Pancreas (tissue), 10 donors: ENCODE results near the gene PHF10. TPM values are rescaled to one million over a fixed set of nuclear protein-coding genes. Genes with fewer than 3 reads are reported as not detected.

Experiments used
- ATAC-seq, 4 donors: fragments of 200-7000 bp; cut with Tn5 transposase; one replicate each; pipeline versions ENCODE4 v1.8.0 to v1.9.1; 2020; ENCODE audit warnings: mild to moderate bottlenecking in 4 of 4, moderate library complexity in 4 of 4
- DNase-seq, 6 donors: peaks; one replicate each; pipeline ENCODE4 v3.0.0-alpha.2; 2020
- FAIRE-seq: peaks from 2 replicates; lab custom pipeline; 2012; peaks lifted over from hg19 to GRCh38; lab: Jason Lieb, UNC
- H3K27ac ChIP-seq, 4 donors: fragments of 200-600 bp; sonication (generic); 1 replicate in 3 of 4; 2 replicates in 1 of 4; pipeline versions ENCODE4 v1.5.0 to v1.8.0; 2020
- H3K27me3 ChIP-seq, 4 donors: fragments of 200-600 bp; one replicate each; pipeline ENCODE4 v1.8.0; 2021
- H3K36me3 ChIP-seq, 3 donors: fragments of 200-600 bp; sonication (generic) in 1 of 3; one replicate each; pipeline versions ENCODE4 v1.5.0 to v1.8.0; 2020 to 2021
- H3K4me1 ChIP-seq, 3 donors: fragments of 200-600 bp; one replicate each; pipeline ENCODE4 v1.8.0; 2021
- H3K4me3 ChIP-seq, 4 donors: fragments of 200-600 bp; sonication (generic) in 2 of 4; one replicate each; pipeline versions ENCODE4 v1.5.0 to v1.8.0; 2020 to 2021
- H3K9me3 ChIP-seq, 4 donors: fragments of 200-600 bp; one replicate each; pipeline ENCODE4 v1.8.0; 2021
- CTCF ChIP-seq, 4 donors: fragments of 200-600 bp; sonication (generic) in 3 of 4; IDR thresholded peaks; one replicate each; pipeline versions ENCODE4 v1.5.0 to v1.8.0; 2021; ENCODE audit warnings: antibody characterized with exemption in 4 of 4
- WGBS, 2 donors: extraction: QIAGEN DNeasy Blood & Tissue Kit; methylation state at CpG; one replicate each; pipeline ENCODE4 v1.1.7; 2013; 5-methylcytosine and 5-hydroxymethylcytosine counted together
- intact Hi-C, 3 donors: fragments of 100-400 bp; cut with DNase I; formaldehyde crosslinking; loops; one replicate each; pipeline versions ENCODE4 v1.11.1 to v1.14.2; 2022
- polyA plus RNA-seq, 2 donors: library from polyadenylated mRNA; stranded (reverse); fragments of 200-250 nt; gene quantifications; one replicate each; pipeline ENCODE4 v1.2.3, GENCODE V29; 2013
- total RNA-seq, 6 donors: library from RNA; stranded (reverse); fragmentation: NEBNext Ultra II Directional in 4 of 6; extraction: Animal tissue kit (Norgen Biotek cat#: 25700) in 4 of 6; gene quantifications; one replicate each; pipeline versions ENCODE4 v1.2.1 to v1.2.4, GENCODE V29; 2021 to 2023
- donor health status: healthy with polysubstance abuse.
- donor health status: DM: no; HTN: no; CAD: no; lungs with moderate emphysema.
- donor health status: DM: no; HTN: no; CAD: no.
- donor health status: control.
- donor health status: control.
- donor health status: Bipolar disorder and iron deficiency.
- donor health status: DM: yes; HTN: yes; CAD: no.
- donor health status: DM: no; HTN: no; CAD: no.
- donor health status: DM: no; HTN: no; CAD: no.
- donor health status: DM: yes; HTN: yes; CAD: no.

Gene PHF10
- total and polyA plus RNA-seq, 8 donors, result 14.1 to 39.8 (median 21.8) TPM

GRCh38 chr6:169746556-169746955, 22.3 kb upstream of the PHF10 start:
- no peak for FAIRE-seq
- 80 to 85% methylated on average over 1 of the region's 1 CpG for WGBS, 2 donors
- intact Hi-C loops, result no loop called here

GRCh38 chr6:169745405-169745804, 21.1 kb upstream of the PHF10 start:
- DNase-seq, result no peak
- 79 to 87% methylated on average over 3 of the region's 3 CpGs for WGBS, 2 donors
- peaks cover 0 to 9% (median 5%) of the 10 kb centered on the region in 3 donors for H3K4me1 ChIP-seq
- no peak for TF ChIP-seq CTCF (IDR thresholded peaks at IDR 0.05)
- no peak overlapping the region for H3K4me3 ChIP-seq
- no peak for ATAC-seq
- no peaks in the 10 kb centered on the region for H3K9me3 ChIP-seq
- no peaks in the 10 kb centered on the region for H3K27me3 ChIP-seq
- no peak for FAIRE-seq
- H3K27ac ChIP-seq, result no peak overlapping the region
- H3K36me3 ChIP-seq, result no peaks in the 10 kb centered on the region
- intact Hi-C loops, result no loop called here

More at GRCh38 chr6:169746556-169746955, 22.3 kb upstream of the PHF10 start:
- H3K27me3 ChIP-seq, result no peaks in the 10 kb centered on the region
- ATAC-seq, result no peak
- H3K4me1 ChIP-seq, result peaks cover 0 to 14% (median 8%) of the 10 kb centered on the region in 3 donors
- DNase-seq, result no peak
- H3K9me3 ChIP-seq, result no peaks in the 10 kb centered on the region
- no peak for TF ChIP-seq CTCF (IDR thresholded peaks at IDR 0.05)
- H3K4me3 ChIP-seq, result no peak overlapping the region
- no peaks in the 10 kb centered on the region for H3K36me3 ChIP-seq
- H3K27ac ChIP-seq, result no peak overlapping the region

GRCh38 chr6:169741344-169741743, 17.0 kb upstream of the PHF10 start:
- H3K4me1 ChIP-seq, result no peaks in the 10 kb centered on the region
- ATAC-seq (no peak), FAIRE-seq (no peak), DNase-seq (no peak)
- no peaks in the 10 kb centered on the region for H3K36me3 ChIP-seq
- no peaks in the 10 kb centered on the region for H3K9me3 ChIP-seq
- no peak overlapping the region for H3K4me3 ChIP-seq
- H3K27ac ChIP-seq, result no peak overlapping the region
- intact Hi-C loops, result no loop called here
- no peaks in the 10 kb centered on the region for H3K27me3 ChIP-seq
- no peak for TF ChIP-seq CTCF (IDR thresholded peaks at IDR 0.05)

GRCh38 chr6:169738976-169739529, 14.8 kb upstream of the PHF10 start:
- intact Hi-C loops, result no loop called here
- Histone ChIP-seq H3K36me3 (no peaks in the 10 kb centered on the region), H3K27me3 (no peaks in the 10 kb centered on the region), H3K9me3 (no peaks in the 10 kb centered on the region), H3K4me3 (no peak overlapping the region), H3K4me1 (no peaks in the 10 kb centered on the region), H3K27ac (no peak overlapping the region)
- FAIRE-seq (no peak), ATAC-seq (no peak), DNase-seq (no peak)
- TF ChIP-seq CTCF (IDR thresholded peaks at IDR 0.05), result no peak
- 85 to 91% methylated on average over 2 of the region's 2 CpGs for whole genome bisulfite sequencing, 2 donors

GRCh38 chr6:169738204-169738975, 14.1 kb upstream of the PHF10 start:
- 73 to 77% methylated on average over 9 of the region's 9 CpGs for WGBS, 2 donors
- FAIRE-seq (no peak), ATAC-seq (no peak), DNase-seq (no peak)
- Histone ChIP-seq H3K9me3 (no peaks in the 10 kb centered on the region), H3K27me3 (no peaks in the 10 kb centered on the region), H3K4me1 (no peaks in the 10 kb centered on the region), H3K27ac (no peak overlapping the region), H3K36me3 (no peaks in the 10 kb centered on the region), H3K4me3 (no peak overlapping the region)
- intact Hi-C loops, result no loop called here
- TF ChIP-seq CTCF (IDR thresholded peaks at IDR 0.05), result no peak
